ENCODE results near the gene ZEB2.
A peak's percentile ranks its signal among the peaks of the same experiment; 100 is the strongest.

Gene ZEB2

GRCh38 chr2:144509001-144509878 is 10.7 kb downstream of the ZEB2 start:
- Histone ChIP-seq H3K79me2 (ENCODE audit: insufficient read depth, low read length) (peaks cover 92% of the 10 kb centered on the region), H3K9me3 (ENCODE audit: insufficient read depth, low read depth, low read length) (no peaks in the 10 kb centered on the region), H3K4me3 (ENCODE audit: low read length, poor library complexity, severe bottlenecking) (no peak overlapping the region), H4K20me1 (ENCODE audit: insufficient read depth, low read length, poor library complexity, severe bottlenecking) (peaks cover 36% of the 10 kb centered on the region), H3K9ac (ENCODE audit: low read depth, low read length, poor library complexity, severe bottlenecking) (no peak overlapping the region), H3K36me3 (ENCODE audit: insufficient read depth, low read length) (no peaks in the 10 kb centered on the region), H3K9me2 (replicated peaks; ENCODE audit: low read depth, low read length) (no peaks in the 10 kb centered on the region), H3F3A (ENCODE audit: low read depth) (no peaks in the 10 kb centered on the region), H3K27me3 (ENCODE audit: insufficient read depth, low read length, poor library complexity, severe bottlenecking) (no peaks in the 10 kb centered on the region), H3K4me1 (ENCODE audit: insufficient read depth, low read length, poor library complexity, severe bottlenecking) (peaks cover 28% of the 10 kb centered on the region), H2AFZ (ENCODE audit: low read length) (no peak overlapping the region), H3K4me2 (ENCODE audit: low read depth, low read length, poor library complexity, severe bottlenecking) (no peak overlapping the region)
- TF ChIP-seq CTCF (conservative IDR thresholded peaks at IDR 0.05; ENCODE audit: low read length) (no peak), EZH2phosphoT487 (IDR thresholded peaks at IDR 0.05; ENCODE audit: borderline replicate concordance) (no peak)

DNA sequence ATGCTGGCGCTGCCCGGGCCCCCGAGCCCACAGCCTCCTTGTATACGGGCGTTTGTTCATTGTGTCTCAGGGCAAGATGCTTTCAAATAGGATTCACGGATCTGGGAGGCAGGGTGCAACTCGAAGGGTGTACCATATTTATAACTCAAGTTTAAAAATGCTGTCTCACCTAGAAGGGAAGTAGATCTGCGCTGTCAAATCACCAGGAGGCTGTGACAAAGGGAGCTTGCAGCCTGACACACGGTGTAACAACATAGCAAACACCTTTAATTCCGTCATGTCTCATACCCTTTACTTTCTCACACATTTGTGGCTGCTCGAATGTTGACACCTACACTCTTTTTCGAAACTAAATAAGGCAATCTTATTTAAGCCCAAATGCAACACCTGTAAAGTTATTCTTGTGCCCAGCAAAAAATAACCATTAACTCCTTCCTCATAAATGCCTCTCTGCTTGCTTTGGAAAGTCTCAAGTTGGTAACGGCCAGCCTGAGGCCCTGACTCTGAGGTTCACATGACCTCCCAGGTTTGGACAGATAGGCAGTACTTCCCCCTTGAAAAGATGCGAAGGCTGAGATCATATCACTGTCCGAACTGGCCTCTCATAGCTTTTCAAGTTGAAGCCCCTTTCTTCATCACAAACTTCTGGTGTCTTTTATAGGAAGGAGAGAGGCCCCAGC is 11.6 kb downstream of the ZEB2 start:
- no peak overlapping the region for H2AFZ ChIP-seq (ENCODE audit: low read length)
- H3K4me1 ChIP-seq (ENCODE audit: insufficient read depth, low read length, poor library complexity, severe bottlenecking): peaks cover 26% of the 10 kb centered on the region
- TF ChIP-seq CTCF (conservative IDR thresholded peaks at IDR 0.05; ENCODE audit: low read length) (no peak), EZH2phosphoT487 (IDR thresholded peaks at IDR 0.05; ENCODE audit: borderline replicate concordance) (no peak)
- H3F3A ChIP-seq (ENCODE audit: low read depth): no peaks in the 10 kb centered on the region
- no peaks in the 10 kb centered on the region for H3K36me3 ChIP-seq (ENCODE audit: insufficient read depth, low read length)
- H3K4me3 ChIP-seq (ENCODE audit: low read length, poor library complexity, severe bottlenecking): no peak overlapping the region
- peaks cover 29% of the 10 kb centered on the region for H4K20me1 ChIP-seq (ENCODE audit: insufficient read depth, low read length, poor library complexity, severe bottlenecking)
- no peaks in the 10 kb centered on the region for H3K9me2 ChIP-seq (replicated peaks; ENCODE audit: low read depth, low read length)
- H3K9me3 ChIP-seq (ENCODE audit: insufficient read depth, low read depth, low read length): no peaks in the 10 kb centered on the region
- no peak overlapping the region for H3K4me2 ChIP-seq (ENCODE audit: low read depth, low read length, poor library complexity, severe bottlenecking)
- no peak overlapping the region for H3K9ac ChIP-seq (ENCODE audit: low read depth, low read length, poor library complexity, severe bottlenecking)
- no peaks in the 10 kb centered on the region for H3K27me3 ChIP-seq (ENCODE audit: insufficient read depth, low read length, poor library complexity, severe bottlenecking)
- H3K79me2 ChIP-seq (ENCODE audit: insufficient read depth, low read length): peaks cover 83% of the 10 kb centered on the region

DNA sequence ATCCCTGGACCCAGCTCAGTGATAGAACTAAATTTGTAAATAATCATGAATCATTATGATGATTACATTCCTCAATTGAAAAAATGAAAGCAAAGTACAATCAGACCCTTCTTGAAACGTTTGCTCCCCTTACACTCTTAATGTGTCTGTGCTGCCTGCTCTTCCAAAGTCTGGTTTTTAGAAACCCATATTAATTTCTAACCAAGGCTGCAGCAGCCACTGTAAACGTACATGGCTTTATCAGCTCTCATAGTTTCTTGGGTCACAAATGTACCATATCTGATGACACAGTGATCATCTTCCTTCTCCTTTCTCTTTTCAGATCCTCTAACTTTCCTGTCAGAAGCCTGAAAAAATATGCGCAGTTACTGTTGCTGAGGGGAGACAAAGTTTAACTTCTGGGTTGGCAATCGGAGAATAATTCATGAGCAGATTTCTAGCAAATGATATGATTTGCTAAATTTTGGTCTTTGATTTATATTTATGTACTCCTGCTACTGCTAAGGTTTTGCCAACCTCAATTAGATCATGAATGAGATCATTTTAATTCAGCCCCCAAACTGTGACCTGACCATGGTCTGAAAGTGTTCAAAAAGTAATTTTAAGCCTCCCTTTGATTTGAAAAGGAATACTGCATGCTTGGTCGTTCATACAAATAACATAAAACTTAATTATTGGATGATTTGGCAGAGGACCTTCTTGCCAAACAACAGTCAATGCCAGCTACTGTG is 12.3 kb downstream of the ZEB2 start:
- Histone ChIP-seq H4K20me1 (ENCODE audit: insufficient read depth, low read length, poor library complexity, severe bottlenecking) (peaks cover 25% of the 10 kb centered on the region), H3K4me3 (ENCODE audit: low read length, poor library complexity, severe bottlenecking) (no peak overlapping the region), H3K9ac (ENCODE audit: low read depth, low read length, poor library complexity, severe bottlenecking) (no peak overlapping the region), H3K9me3 (ENCODE audit: insufficient read depth, low read depth, low read length) (no peaks in the 10 kb centered on the region), H3K9me2 (replicated peaks; ENCODE audit: low read depth, low read length) (no peaks in the 10 kb centered on the region), H3K79me2 (ENCODE audit: insufficient read depth, low read length) (peaks cover 76% of the 10 kb centered on the region), H3K36me3 (ENCODE audit: insufficient read depth, low read length) (no peaks in the 10 kb centered on the region), H3F3A (ENCODE audit: low read depth) (no peaks in the 10 kb centered on the region), H3K4me1 (ENCODE audit: insufficient read depth, low read length, poor library complexity, severe bottlenecking) (peaks cover 26% of the 10 kb centered on the region), H2AFZ (ENCODE audit: low read length) (no peak overlapping the region), H3K27me3 (ENCODE audit: insufficient read depth, low read length, poor library complexity, severe bottlenecking) (no peaks in the 10 kb centered on the region), H3K4me2 (ENCODE audit: low read depth, low read length, poor library complexity, severe bottlenecking) (peak overlapping the region; percentile 23)
- no peak for TF ChIP-seq CTCF (conservative IDR thresholded peaks at IDR 0.05; ENCODE audit: low read length)
- TF ChIP-seq EZH2phosphoT487 (IDR thresholded peaks at IDR 0.05; ENCODE audit: borderline replicate concordance): no peak

Measured in Loucy (cell line).